Osteocyte (in vitro differentiated cells): ENCODE data around the gene CTBP1. TPM values are rescaled to one million over a fixed set of nuclear protein-coding genes. Genes with fewer than 3 reads are reported as not detected.

Experiments
- DNase-seq: peaks from one replicate; pipeline ENCODE4 v3.0.0; 2021; ENCODE audit warnings: mixed read lengths; ENCODE audit not compliant: unreplicated experiment; ENCODE audit errors: extremely low spot score
- H3K27ac Mint-ChIP-seq: one replicate; pipeline ENCODE4 v1.8.0; 2021; ENCODE audit warnings: mild to moderate bottlenecking, mixed read lengths; ENCODE audit not compliant: unreplicated experiment
- H3K27me3 Mint-ChIP-seq: one replicate; pipeline ENCODE4 v1.8.0; 2021; ENCODE audit warnings: mixed read lengths; ENCODE audit not compliant: unreplicated experiment
- H3K36me3 Mint-ChIP-seq: one replicate; pipeline ENCODE4 v1.8.0; 2021; ENCODE audit warnings: mixed read lengths; ENCODE audit not compliant: unreplicated experiment
- H3K4me1 Mint-ChIP-seq: one replicate; pipeline ENCODE4 v1.8.0; 2021; ENCODE audit warnings: mixed read lengths; ENCODE audit not compliant: unreplicated experiment
- H3K4me3 Mint-ChIP-seq: one replicate; pipeline ENCODE4 v1.8.0; 2021; ENCODE audit warnings: mild to moderate bottlenecking, moderate library complexity, mixed read lengths; ENCODE audit not compliant: unreplicated experiment
- H3K9me3 Mint-ChIP-seq: one replicate; pipeline ENCODE4 v1.8.0; 2021; ENCODE audit warnings: mixed read lengths; ENCODE audit not compliant: unreplicated experiment
- total RNA-seq: library from RNA; stranded (reverse); gene quantifications from 2 replicates; pipeline ENCODE4 v1.2.1, GENCODE V29; 2021
- TF ChIP-seq, protein P1 (sequence below): fragments of 200-600 bp; sonication (generic); IDR thresholded peaks from 2 replicates; pipeline ENCODE4 v1.5.0; 2021; ENCODE audit warnings: antibody characterized with exemption, mild to moderate bottlenecking, moderate library complexity

CTBP1 gene
- total RNA-seq, 1 donor from 2014 or later, result 172 TPM

- TF ChIP-seq, protein P1, sequence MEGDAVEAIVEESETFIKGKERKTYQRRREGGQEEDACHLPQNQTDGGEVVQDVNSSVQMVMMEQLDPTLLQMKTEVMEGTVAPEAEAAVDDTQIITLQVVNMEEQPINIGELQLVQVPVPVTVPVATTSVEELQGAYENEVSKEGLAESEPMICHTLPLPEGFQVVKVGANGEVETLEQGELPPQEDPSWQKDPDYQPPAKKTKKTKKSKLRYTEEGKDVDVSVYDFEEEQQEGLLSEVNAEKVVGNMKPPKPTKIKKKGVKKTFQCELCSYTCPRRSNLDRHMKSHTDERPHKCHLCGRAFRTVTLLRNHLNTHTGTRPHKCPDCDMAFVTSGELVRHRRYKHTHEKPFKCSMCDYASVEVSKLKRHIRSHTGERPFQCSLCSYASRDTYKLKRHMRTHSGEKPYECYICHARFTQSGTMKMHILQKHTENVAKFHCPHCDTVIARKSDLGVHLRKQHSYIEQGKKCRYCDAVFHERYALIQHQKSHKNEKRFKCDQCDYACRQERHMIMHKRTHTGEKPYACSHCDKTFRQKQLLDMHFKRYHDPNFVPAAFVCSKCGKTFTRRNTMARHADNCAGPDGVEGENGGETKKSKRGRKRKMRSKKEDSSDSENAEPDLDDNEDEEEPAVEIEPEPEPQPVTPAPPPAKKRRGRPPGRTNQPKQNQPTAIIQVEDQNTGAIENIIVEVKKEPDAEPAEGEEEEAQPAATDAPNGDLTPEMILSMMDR, result no peak
- Mint-ChIP-seq H3K36me3 (peaks cover 3% of the 10 kb centered on the region), H3K27ac (no peak overlapping the region), H3K4me3 (no peak overlapping the region), H3K4me1 (peaks cover 44% of the 10 kb centered on the region), H3K27me3 (peaks cover 3% of the 10 kb centered on the region), H3K9me3 (peaks cover 4% of the 10 kb centered on the region)
- peak; percentile 82 for DNase-seq
Measured at GRCh38 chr4:1195109-1195671, 53.7 kb downstream of the CTBP1 start.

- H3K36me3 Mint-ChIP-seq, result peaks cover 3% of the 10 kb centered on the region
- H3K27ac Mint-ChIP-seq, result peak overlapping the region; percentile 41
- H3K9me3 Mint-ChIP-seq, result peaks cover 4% of the 10 kb centered on the region
- H3K4me1 Mint-ChIP-seq, result peaks cover 39% of the 10 kb centered on the region
- no peak overlapping the region for H3K4me3 Mint-ChIP-seq
- TF ChIP-seq, protein P1, result no peak
- H3K27me3 Mint-ChIP-seq, result peaks cover 3% of the 10 kb centered on the region
- peak; percentile 88 for DNase-seq
Measured at GRCh38 chr4:1194010-1194900, 54.7 kb downstream of the CTBP1 start.

GRCh38 chr4:1193206-1194009, 55.5 kb downstream of the CTBP1 start:
- Mint-ChIP-seq H3K27ac (peak overlapping the region; percentile 94), H3K4me1 (peaks cover 41% of the 10 kb centered on the region), H3K27me3 (peaks cover 3% of the 10 kb centered on the region), H3K36me3 (peaks cover 3% of the 10 kb centered on the region), H3K4me3 (no peak overlapping the region), H3K9me3 (peaks cover 4% of the 10 kb centered on the region)
- TF ChIP-seq, protein P1, result no peak
- peak; percentile 81 for DNase-seq

GRCh38 chr4:1192493-1193205, 56.3 kb downstream of the CTBP1 start:
- Mint-ChIP-seq H3K36me3 (peaks cover 3% of the 10 kb centered on the region), H3K4me3 (peak overlapping the region; percentile 54), H3K27ac (peak overlapping the region; percentile 94), H3K27me3 (peaks cover 3% of the 10 kb centered on the region), H3K4me1 (peaks cover 37% of the 10 kb centered on the region), H3K9me3 (peaks cover 4% of the 10 kb centered on the region)
- DNase-seq, result peak; percentile 83
- TF ChIP-seq, protein P1, result no peak
